K562 (cell line): ENCODE data around the gene TECPR2. TPM values are rescaled to one million over a fixed set of nuclear protein-coding genes. Genes with fewer than 3 reads are reported as not detected.
A peak's percentile ranks its signal among the peaks of the same experiment; 100 is the strongest.

Experiments
- ATAC-seq: fragments of 200-7000 bp; cut with Tn5 transposase; 3 replicates; pipeline ENCODE4 v1.9.1; 2020; ENCODE audit warnings: moderate library complexity
- BruUV-seq: library from RNA; stranded (reverse); fragments of 400-500 nt; replicated peaks from 2 replicates; lab custom pipeline; 2021; lab: Mats Ljungman, UMichigan
- CTCF ChIA-PET: fragments of 300-600 bp; formaldehyde crosslinking; extraction: SDS; loops from one replicate; lab custom pipeline; 2021; ENCODE audit warnings: low intra/inter-chr PET ratio; lab: Yijun Ruan, JAX
- POLR2A ChIA-PET: fragments of 300-600, 350-650 bp; sonication (Branson Sonifier 250); formaldehyde crosslinking; extraction: SDS; loops from one replicate; lab custom pipeline; 2021; ENCODE audit warnings: antibody characterized with exemption, inconsistent platforms; lab: Yijun Ruan, JAX
- DNase-seq, 4 experiments: peaks; one replicate each; pipeline versions ENCODE4 v3.0.0 to v3.0.0-alpha.2; 2011 to 2018; ENCODE audit warnings: low spot score in 3 of 4, mixed read lengths in 3 of 4; ENCODE audit errors: extremely low read depth in 1 of 4
- FAIRE-seq: peaks from 2 replicates; lab custom pipeline; 2011; peaks lifted over from hg19 to GRCh38; lab: Jason Lieb, UNC
- H2AFZ ChIP-seq: 2 replicates; pipeline ENCODE4 v1.6.0; 2011; ENCODE audit warnings: low read depth, low read length, control low read depth, inconsistent platforms
- H3K27ac ChIP-seq: fragments of 200-600 bp; 3 replicates; pipeline ENCODE4 v1.8.0; 2011; ENCODE audit warnings: low read depth, mild to moderate bottlenecking, control low read depth, inconsistent platforms, low read length, moderate library complexity, mixed read lengths; ENCODE audit errors: extremely low read depth
- H3K27me3 ChIP-seq, 2 experiments: fragments of 300-600 bp in 1 of 2; 2 replicates in 1 of 2; 3 replicates in 1 of 2; pipeline versions ENCODE4 v1.6.0 to v1.8.0; 2011; ENCODE audit warnings: inconsistent platforms in 2 of 2, low read length in 2 of 2, mild to moderate bottlenecking in 1 of 2, mixed read lengths in 1 of 2, moderate library complexity in 1 of 2; ENCODE audit not compliant: control insufficient read depth in 2 of 2, insufficient read depth in 2 of 2
- H3K36me3 ChIP-seq: fragments of 300-600 bp; 3 replicates; pipeline ENCODE4 v1.8.0; 2011; ENCODE audit warnings: mild to moderate bottlenecking, low read length, inconsistent platforms; ENCODE audit not compliant: control insufficient read depth, insufficient read depth
- H3K4me1 ChIP-seq, 2 experiments: fragments of 200-600 bp in 1 of 2; replicated peaks in 1 of 2; 2 replicates in 1 of 2; 3 replicates in 1 of 2; pipeline versions ENCODE4 v1.5.1 to v1.8.0; 2011; ENCODE audit warnings: inconsistent platforms in 2 of 2, low read length in 2 of 2, mild to moderate bottlenecking in 1 of 2, mixed read lengths in 1 of 2, moderate library complexity in 1 of 2; ENCODE audit not compliant: control insufficient read depth in 2 of 2, insufficient read depth in 2 of 2
- H3K4me2 ChIP-seq: 2 replicates; pipeline ENCODE4 v1.6.1; 2011; ENCODE audit warnings: low read length, control low read depth, inconsistent platforms, mixed read lengths; ENCODE audit not compliant: insufficient read depth
- H3K4me3 ChIP-seq: fragments of 200-600 bp; sonication (generic), shearing (Covaris generic); 2 replicates; pipeline ENCODE4 v1.5.1; 2016; ENCODE audit warnings: control low read depth, inconsistent platforms
- H3K79me2 ChIP-seq: fragments of 200-600 bp; 3 replicates; pipeline ENCODE4 v1.8.0; 2011; ENCODE audit warnings: low read length, inconsistent platforms; ENCODE audit not compliant: control insufficient read depth, insufficient read depth
- H3K9ac ChIP-seq, 2 experiments: 2 replicates each; pipeline versions ENCODE4 v1.6.0 to v1.6.1; 2011; ENCODE audit warnings: low read depth in 2 of 2, low read length in 2 of 2, control low read depth in 1 of 2, inconsistent platforms in 1 of 2, mild to moderate bottlenecking in 1 of 2, mixed read lengths in 1 of 2; ENCODE audit not compliant: insufficient read depth in 1 of 2
- H3K9me1 ChIP-seq: one replicate; pipeline ENCODE4 v1.6.0; 2011; ENCODE audit warnings: inconsistent platforms, mild to moderate bottlenecking, low read length, moderate library complexity; ENCODE audit not compliant: control insufficient read depth, insufficient read depth
- H3K9me3 ChIP-seq: replicated peaks from 2 replicates; pipeline ENCODE4 v1.5.1; 2011; ENCODE audit warnings: low read depth, low read length, inconsistent platforms; ENCODE audit not compliant: control insufficient read depth, insufficient read depth
- H4K20me1 ChIP-seq: replicated peaks from 2 replicates; pipeline ENCODE4 v1.6.1; 2011; ENCODE audit warnings: low read length, inconsistent platforms, mixed read lengths; ENCODE audit not compliant: control insufficient read depth, insufficient read depth
- ARHGAP35 ChIP-seq: fragments of 450-650 bp; IDR thresholded peaks from 2 replicates; pipeline ENCODE4 v1.6.1; 2018; ENCODE audit not compliant: partially characterized antibody
- ARID2 ChIP-seq: fragments of 450-650 bp; IDR thresholded peaks from 2 replicates; pipeline ENCODE4 v1.6.1; 2017; ENCODE audit warnings: antibody characterized with exemption, mild to moderate bottlenecking
- CBX5 ChIP-seq: IDR thresholded peaks from 2 replicates; pipeline ENCODE4 v1.6.1; 2014; ENCODE audit warnings: low read depth, borderline replicate concordance
- HMG20B ChIP-seq: fragments of 250-450 bp; sonication (Bioruptor Pico); IDR thresholded peaks from 2 replicates; pipeline ENCODE4 v1.5.0; 2021; ENCODE audit warnings: mild to moderate bottlenecking
- KAT7 ChIP-seq: sonication (generic); formaldehyde crosslinking; IDR thresholded peaks from 2 replicates; pipeline ENCODE4 v1.8.0; 2022; ENCODE audit warnings: missing genetic modification reagents, mild to moderate bottlenecking, borderline replicate concordance
- MAX ChIP-seq: sonication (generic); formaldehyde crosslinking; IDR thresholded peaks from 2 replicates; pipeline ENCODE4 v1.9.0; 2022; ENCODE audit warnings: mild to moderate bottlenecking, missing genetic modification reagents
- MECOM ChIP-seq: fragments of 250-450 bp; sonication (Bioruptor Pico); IDR thresholded peaks from 2 replicates; pipeline ENCODE4 v1.8.0; 2022; ENCODE audit warnings: inconsistent platforms
- MYC ChIP-seq, 2 experiments: fragments of 250-450 bp in 1 of 2; sonication (Bioruptor Pico) in 1 of 2; IDR thresholded peaks; 2 replicates each; pipeline versions ENCODE4 v1.5.1 to v1.6.1; 2012 to 2021; ENCODE audit warnings: low read depth in 2 of 2, borderline replicate concordance in 1 of 2, improper control_type of control experiment in 1 of 2, low read length in 1 of 2, mild to moderate bottlenecking in 1 of 2, moderate library complexity in 1 of 2
- NFIC ChIP-seq: fragments of 450-650 bp; IDR thresholded peaks from 2 replicates; pipeline ENCODE4 v1.6.1; 2017; ENCODE audit warnings: mild to moderate bottlenecking, inconsistent platforms
- OTX1 ChIP-seq: fragments of 450-650 bp; formaldehyde crosslinking; IDR thresholded peaks from 2 replicates; pipeline ENCODE4 v1.4.0; 2022; ENCODE audit warnings: mild to moderate bottlenecking
- PATZ1 ChIP-seq: fragments of 250-450 bp; sonication (Bioruptor Pico); IDR thresholded peaks from 2 replicates; pipeline ENCODE4 v1.5.0; 2020; ENCODE audit warnings: mild to moderate bottlenecking, borderline replicate concordance
- PBX2 ChIP-seq, 2 experiments: IDR thresholded peaks in 1 of 2; conservative IDR thresholded peaks in 1 of 2; 2 replicates each; pipeline ENCODE4 v1.6.1; 2016; ENCODE audit warnings: low read depth in 2 of 2, mild to moderate bottlenecking in 1 of 2, missing compliant biosample characterization in 1 of 2, missing genetic modification characterization in 1 of 2, moderate library complexity in 1 of 2
- RB1 ChIP-seq: fragments of 450-650 bp; IDR thresholded peaks from 2 replicates; pipeline ENCODE4 v1.6.1; 2017; ENCODE audit warnings: low read depth, mild to moderate bottlenecking
- SMARCA4 ChIP-seq: fragments of 450-650 bp; IDR thresholded peaks from 2 replicates; pipeline ENCODE4 v1.6.1; 2016
- ZKSCAN8 ChIP-seq: fragments of 200-800 bp; sonication (Bioruptor generic); IDR thresholded peaks from 2 replicates; pipeline ENCODE4 v1.6.1; 2016; ENCODE audit warnings: missing genetic modification characterization, missing compliant biosample characterization
- ZNF561 ChIP-seq: fragments of 450-650 bp; formaldehyde crosslinking; conservative IDR thresholded peaks from 2 replicates; pipeline ENCODE4 v1.4.0; 2020; ENCODE audit warnings: mild to moderate bottlenecking, moderate library complexity
- WGBS: fragments of 100-300 bp; shearing (Covaris generic); methylation state at CpG from one replicate; pipeline ENCODE4 v1.1.6; 2016; ENCODE audit warnings: low coverage, mixed read lengths; ENCODE audit not compliant: insufficient coverage; ENCODE audit errors: missing lambda C conversion rate; 5-methylcytosine and 5-hydroxymethylcytosine counted together
- in situ Hi-C: fragments of 300-500 bp; cut with MboI; formaldehyde crosslinking; loops from 4 replicates; pipeline ENCODE4 v1.15.0; 2018; ENCODE audit warnings: inconsistent platforms, mixed read lengths
- intact Hi-C: fragments of 100-400 bp; cut with micrococcal nuclease; formaldehyde crosslinking; loops from 2 replicates; pipeline ENCODE4 v1.14.2; 2022
- polyA plus RNA-seq, 8 experiments: library from polyadenylated mRNA; depleted of rRNA in 4 of 8; stranded (reverse) in 5 of 8; unstranded in 3 of 8; fragments of >200 nt; fragmentation: Nextera tagmentation in 2 of 8; fragmentation: Illumina TruSeq in 1 of 8; extraction: Ambion mirVana in 2 of 8; extraction: Trizol in 1 of 8; gene quantifications; 2 replicates each; pipeline versions ENCODE4 v1.2.1 to v1.2.3, GENCODE V29; 2011 to 2014; ENCODE audit warnings: inconsistent platforms in 1 of 8, missing spikeins in 1 of 8
- total RNA-seq, 7 experiments: library from RNA; depleted of rRNA in 6 of 7; stranded (reverse); fragments of >200 nt in 6 of 7; fragmentation: Illumina TruSeq in 2 of 7; extraction: Trizol in 2 of 7; gene quantifications; 2 replicates each; pipeline versions ENCODE4 v1.2.1 to v1.2.3, GENCODE V29; 2011 to 2021; ENCODE audit warnings: low replicate concordance in 1 of 7

TECPR2 gene
- total and polyA plus RNA-seq, 9 of the 15 experiments (the other 6 are each of a cell fraction or from before 2014, with no cell fraction given): 0.04 to 3.0 (median 0.83) TPM

- H3K27me3 ChIP-seq: no peaks in the 10 kb centered on the region
- FAIRE-seq (no peak), DNase-seq (peak in 1 of 4 experiments; percentile 37), ATAC-seq (no peak; the same call in 2 of the 3 replicates)
- POLR2A ChIA-PET: interaction anchor here (0.8 to 1.4 kb wide), 2 partner anchors 13 to 17 kb away, joined by 4 read pairs; partner anchors contain the start of gene MOK
- H3K9me1 ChIP-seq: no peaks in the 10 kb centered on the region
- H3K4me1 ChIP-seq: peaks cover 27 to 32% of the 10 kb centered on the region in 2 experiments; a peak in 4 of 5 replicates
- no peaks in the 10 kb centered on the region for H4K20me1 ChIP-seq
- peak overlapping the region; percentile 54 for H3K4me3 ChIP-seq
- BruUV-seq: no TSS peak
- CTCF ChIA-PET: interaction anchor here (0.7 to 1.3 kb wide), 2 partner anchors 13 to 83 kb away, joined by 3 to 4 read pairs; partner anchors contain the start of gene MOK
- H3K9me3 ChIP-seq: no peaks in the 10 kb centered on the region
- H3K79me2 ChIP-seq: peaks cover 15% of the 10 kb centered on the region
- in situ Hi-C loops (loop anchor here (5.0 to 10.0 kb wide), 3 partner anchors 253 to 613 kb away; partner anchors contain the start of gene DYNC1H1), intact Hi-C loops (loop anchor here (5.0 kb wide), 3 partner anchors 200 to 355 kb away; partner anchors contain the start of gene DYNC1H1)
- H3K36me3 ChIP-seq: peaks cover 10% of the 10 kb centered on the region; the same call in 2 of the 3 replicates
- 27% methylated on average over 12 of the region's 12 CpGs for WGBS
- peak overlapping the region; percentile 91 for H2AFZ ChIP-seq
- H3K27ac ChIP-seq: peak overlapping the region; percentile 77
- H3K9ac ChIP-seq: peak overlapping the region; percentile 66 to 93
- H3K4me2 ChIP-seq: peak overlapping the region; percentile 88
- TF ChIP-seq NFIC: no peak
- no peak for TF ChIP-seq RB1
- no peak for TF ChIP-seq MYC (IDR thresholded peaks at IDR 0.05; ENCODE audit: low read depth, low read length)
- no peak for TF ChIP-seq MYC (CRISPR knock-in tag; IDR thresholded peaks at IDR 0.05; ENCODE audit: borderline replicate concordance, low read depth)
- no peak for TF ChIP-seq ARID2
- no peak for TF ChIP-seq ARHGAP35
- no peak for TF ChIP-seq PBX2 (CRISPR knock-in tag; IDR thresholded peaks at IDR 0.05; ENCODE audit: low read depth)
- no peak for TF ChIP-seq PBX2 (tag; conservative IDR thresholded peaks at IDR 0.05; ENCODE audit: low read depth)
- TF ChIP-seq KAT7 (CRISPR knock-in tag): no peak
- TF ChIP-seq MAX (CRISPR knock-in tag): peak; percentile 58; the same call in 1 of the 2 replicates
- no peak for TF ChIP-seq OTX1 (CRISPR knock-in tag)
- no peak for TF ChIP-seq PATZ1
- no peak for TF ChIP-seq HMG20B (CRISPR knock-in tag)
- TF ChIP-seq ZKSCAN8 (CRISPR knock-in tag): no peak
- no peak for TF ChIP-seq CBX5
- TF ChIP-seq MECOM (CRISPR knock-in tag): no peak
- no peak for TF ChIP-seq ZNF561 (CRISPR knock-in tag)
- no peak for TF ChIP-seq SMARCA4
These were observed 45.0 kb upstream of the TECPR2 start for GRCh38 chr14:102317564-102318248.
